Liver (tissue), 9 donors: Measurements from ENCODE around the gene SLC9A2. TPM values are rescaled to one million over a fixed set of nuclear protein-coding genes. Genes with fewer than 3 reads are reported as not detected.

Experiments used
- DNase-seq: peaks from one replicate; pipeline ENCODE4 v3.0.0-alpha.2; 2017; ENCODE audit warnings: low spot score
- H3K27ac ChIP-seq, 2 donors: one replicate each; pipeline ENCODE4 v1.7.0; 2013; ENCODE audit warnings: inconsistent platforms in 2 of 2, low read length in 2 of 2, control low read depth in 1 of 2, low read depth in 1 of 2, mild to moderate bottlenecking in 1 of 2
- H3K27me3 ChIP-seq, 4 donors: one replicate each; pipeline versions ENCODE4 v1.6.1 to v1.7.0; 2013; ENCODE audit warnings: low read length in 3 of 4, inconsistent platforms in 1 of 4, mild to moderate bottlenecking in 1 of 4, moderate library complexity in 1 of 4; ENCODE audit not compliant: control insufficient read depth in 4 of 4, insufficient read depth in 4 of 4
- H3K36me3 ChIP-seq, 4 donors: one replicate each; pipeline versions ENCODE4 v1.6.1 to v1.7.0; 2013; ENCODE audit warnings: low read length in 3 of 4, mild to moderate bottlenecking in 3 of 4, low read depth in 1 of 4, moderate library complexity in 1 of 4; ENCODE audit not compliant: control insufficient read depth in 4 of 4, insufficient read depth in 3 of 4
- H3K4me1 ChIP-seq, 4 donors: one replicate each; pipeline versions ENCODE4 v1.6.1 to v1.7.0; 2013; ENCODE audit warnings: low read length in 3 of 4, mild to moderate bottlenecking in 3 of 4, moderate library complexity in 1 of 4; ENCODE audit not compliant: control insufficient read depth in 4 of 4, insufficient read depth in 4 of 4
- H3K4me3 ChIP-seq, 3 donors: one replicate each; pipeline versions ENCODE4 v1.6.1 to v1.7.0; 2013; ENCODE audit warnings: low read length in 3 of 3, control low read depth in 1 of 3, low read depth in 1 of 3, mild to moderate bottlenecking in 1 of 3
- H3K9ac ChIP-seq, 2 donors: one replicate each; pipeline ENCODE4 v1.7.0; 2013; ENCODE audit warnings: low read length in 2 of 2, mild to moderate bottlenecking in 2 of 2, moderate library complexity in 2 of 2, control low read depth in 1 of 2, low read depth in 1 of 2
- H3K9me3 ChIP-seq, 4 donors: one replicate each; pipeline versions ENCODE4 v1.6.1 to v1.7.0; 2013; ENCODE audit warnings: low read length in 3 of 4; ENCODE audit not compliant: control insufficient read depth in 4 of 4
- ATF3 ChIP-seq: IDR thresholded peaks from 2 replicates; pipeline ENCODE4 v1.6.1; 2016; ENCODE audit warnings: antibody characterized with exemption
- CTCF ChIP-seq: fragments of 150-350 bp; IDR thresholded peaks from 2 replicates; pipeline ENCODE4 v1.5.1; 2017; ENCODE audit warnings: improper control_type of control experiment, low read depth, low read length; ENCODE audit not compliant: missing input control
- EGR1 ChIP-seq, 2 donors: IDR thresholded peaks; 2 replicates each; pipeline ENCODE4 v1.6.1; 2016 to 2018; ENCODE audit warnings: antibody characterized with exemption in 2 of 2, low read depth in 2 of 2
- FOXA1 ChIP-seq: IDR thresholded peaks from 2 replicates; pipeline ENCODE4 v1.6.1; 2016; ENCODE audit warnings: antibody characterized with exemption
- FOXA2 ChIP-seq: IDR thresholded peaks from 2 replicates; pipeline ENCODE4 v1.6.1; 2016; ENCODE audit warnings: antibody characterized with exemption
- GABPA ChIP-seq, 2 donors: IDR thresholded peaks in 1 of 2; conservative IDR thresholded peaks in 1 of 2; 2 replicates each; pipeline ENCODE4 v1.6.1; 2016; ENCODE audit warnings: antibody characterized with exemption in 2 of 2, mild to moderate bottlenecking in 1 of 2, moderate library complexity in 1 of 2
- HNF4A ChIP-seq, 2 donors: conservative IDR thresholded peaks; 2 replicates each; pipeline ENCODE4 v1.6.1; 2016; ENCODE audit warnings: antibody characterized with exemption in 2 of 2, mild to moderate bottlenecking in 2 of 2
- JUND ChIP-seq, 2 donors: IDR thresholded peaks; 2 replicates each; pipeline ENCODE4 v1.6.1; 2016; ENCODE audit warnings: antibody characterized with exemption in 2 of 2
- MAX ChIP-seq: IDR thresholded peaks from 2 replicates; pipeline ENCODE4 v1.6.1; 2016; ENCODE audit warnings: antibody characterized with exemption
- NR2F2 ChIP-seq: IDR thresholded peaks from 2 replicates; pipeline ENCODE4 v1.6.1; 2016; ENCODE audit warnings: antibody characterized with exemption
- RAD21 ChIP-seq, 2 donors: IDR thresholded peaks; 2 replicates each; pipeline ENCODE4 v1.6.1; 2016; ENCODE audit warnings: antibody characterized with exemption in 2 of 2, mild to moderate bottlenecking in 2 of 2
- REST ChIP-seq: IDR thresholded peaks from 2 replicates; pipeline ENCODE4 v1.6.1; 2016; ENCODE audit warnings: antibody characterized with exemption, mild to moderate bottlenecking
- RXRA ChIP-seq, 2 donors: IDR thresholded peaks; 2 replicates each; pipeline ENCODE4 v1.6.1; 2017 to 2018; ENCODE audit warnings: antibody characterized with exemption in 2 of 2, mild to moderate bottlenecking in 1 of 2
- SP1 ChIP-seq: IDR thresholded peaks from 2 replicates; pipeline ENCODE4 v1.6.1; 2018; ENCODE audit warnings: antibody characterized with exemption, mild to moderate bottlenecking
- TAF1 ChIP-seq: conservative IDR thresholded peaks from 2 replicates; pipeline ENCODE4 v1.6.1; 2016; ENCODE audit warnings: antibody characterized with exemption, mild to moderate bottlenecking
- YY1 ChIP-seq: IDR thresholded peaks from 2 replicates; pipeline ENCODE4 v1.6.1; 2016; ENCODE audit warnings: antibody characterized with exemption, mild to moderate bottlenecking
- ZBTB33 ChIP-seq: IDR thresholded peaks from 2 replicates; pipeline ENCODE4 v1.6.1; 2016; ENCODE audit warnings: antibody characterized with exemption
- WGBS: extraction: QIAGEN DNeasy Blood & Tissue Kit; methylation state at CpG from one replicate; pipeline ENCODE4 v1.1.7; 2013; 5-methylcytosine and 5-hydroxymethylcytosine counted together
- polyA plus RNA-seq, 2 donors: library from polyadenylated mRNA; stranded (reverse) in 1 of 2; unstranded in 1 of 2; fragments of 200-250 nt in 1 of 2; fragments of >200 nt in 1 of 2; fragmentation: Nextera tagmentation in 1 of 2; extraction: Ambion mirVana in 1 of 2; gene quantifications; one replicate each; pipeline versions ENCODE4 v1.2.1 to v1.2.3, GENCODE V29; 2013 to 2015
- total RNA-seq, 2 donors: library from RNA; depleted of rRNA; stranded (reverse); fragments of >200 nt; gene quantifications; one replicate each; pipeline ENCODE4 v1.2.3, GENCODE V29; 2014
- donor health status: healthy.
- donor health status: healthy.
- donor health status: healthy.
- donor health status: healthy.
- donor health status: healthy.

SLC9A2 gene
- total and polyA plus RNA-seq, 4 donors, result under 0.01 to 0.05 (median 0.01) TPM; not detected in 1

GRCh38 chr2:102703748-102704147 lies 84.4 kb downstream of the SLC9A2 start:
- no peak overlapping the region for H3K27ac ChIP-seq
- H3K27me3 ChIP-seq, result no peaks in the 10 kb centered on the region
- H3K4me1 ChIP-seq, result no peaks in the 10 kb centered on the region
- H3K36me3 ChIP-seq, result no peaks in the 10 kb centered on the region
- H3K9me3 ChIP-seq, result no peaks in the 10 kb centered on the region
- no peak overlapping the region for H3K4me3 ChIP-seq
- no peak for TF ChIP-seq TAF1
- peak; percentile 24 for TF ChIP-seq CTCF
- no peak for TF ChIP-seq GABPA (IDR thresholded peaks at IDR 0.05 in 1 of 2, conservative IDR thresholded peaks at IDR 0.05 in 1 of 2)
- TF ChIP-seq RAD21 (IDR thresholded peaks at IDR 0.05), result peak; percentile 66 to 72
- no peak for DNase-seq
- H3K9ac ChIP-seq, result no peak overlapping the region

- 37% methylated on average over 12 of the region's 12 CpGs for WGBS
- DNase-seq, result no peak
- no peak overlapping the region for H3K27ac ChIP-seq
- no peaks in the 10 kb centered on the region for H3K36me3 ChIP-seq
- no peaks in the 10 kb centered on the region for H3K27me3 ChIP-seq
- H3K4me3 ChIP-seq, result no peak overlapping the region
- H3K9ac ChIP-seq, result no peak overlapping the region
- no peaks in the 10 kb centered on the region for H3K9me3 ChIP-seq
- TF ChIP-seq REST, result no peak
- TF ChIP-seq RAD21 (IDR thresholded peaks at IDR 0.05), result no peak
- TF ChIP-seq YY1, result no peak
- no peak for TF ChIP-seq EGR1 (IDR thresholded peaks at IDR 0.05; ENCODE audit: low read depth in 2 of 2)
- TF ChIP-seq ATF3, result no peak
- TF ChIP-seq FOXA1, result no peak
- TF ChIP-seq HNF4A (conservative IDR thresholded peaks at IDR 0.05), result no peak
- no peak for TF ChIP-seq MAX
- no peak for TF ChIP-seq ZBTB33
- TF ChIP-seq SP1, result no peak
- no peak for TF ChIP-seq NR2F2
- TF ChIP-seq RXRA (IDR thresholded peaks at IDR 0.05), result no peak
- TF ChIP-seq GABPA (IDR thresholded peaks at IDR 0.05 in 1 of 2, conservative IDR thresholded peaks at IDR 0.05 in 1 of 2), result no peak
- TF ChIP-seq FOXA2, result no peak
- no peak for TF ChIP-seq CTCF
- TF ChIP-seq TAF1, result no peak
- TF ChIP-seq JUND (IDR thresholded peaks at IDR 0.05), result no peak
- H3K4me1 ChIP-seq, result no peaks in the 10 kb centered on the region
Measured at GRCh38 chr2:102704531-102704930, 85.2 kb downstream of the SLC9A2 start.
